Fibroblast of lung (primary cell): ENCODE measurements around the gene FLNC. TPM values are rescaled to one million over a fixed set of nuclear protein-coding genes. Genes with fewer than 3 reads are reported as not detected.

Experiments used
- DNase-seq, 2 donors: peaks; one replicate each; pipeline versions ENCODE4 v3.0.0 to v3.0.0-alpha.2; 2010; ENCODE audit warnings: low read depth in 2 of 2
- H2AFZ ChIP-seq: 2 replicates; pipeline ENCODE4 v1.5.1; 2012; ENCODE audit warnings: low read length, control low read depth, inconsistent platforms
- H3K27ac ChIP-seq: 2 replicates; pipeline ENCODE4 v1.5.1; 2011; ENCODE audit warnings: low read length, control low read depth; ENCODE audit not compliant: insufficient read depth
- H3K27me3 ChIP-seq: 2 replicates; pipeline ENCODE4 v1.5.1; 2011; ENCODE audit warnings: mild to moderate bottlenecking, low read length; ENCODE audit not compliant: control insufficient read depth, insufficient read depth
- H3K36me3 ChIP-seq: 2 replicates; pipeline ENCODE4 v1.5.1; 2011; ENCODE audit warnings: low read length; ENCODE audit not compliant: control insufficient read depth, insufficient read depth
- H3K4me1 ChIP-seq: 2 replicates; pipeline ENCODE4 v1.5.1; 2011; ENCODE audit warnings: low read length; ENCODE audit not compliant: control insufficient read depth, insufficient read depth; ENCODE audit errors: extremely low read depth
- H3K4me2 ChIP-seq: 2 replicates; pipeline ENCODE4 v1.5.1; 2011; ENCODE audit warnings: low read length, control low read depth; ENCODE audit not compliant: insufficient read depth; ENCODE audit errors: extremely low read depth
- H3K4me3 ChIP-seq, 4 experiments: fragments of 200-600 bp in 1 of 4; sonication (generic) in 1 of 4; replicated peaks in 1 of 4; 2 replicates each; pipeline ENCODE4 v1.5.1; 2011 to 2016; ENCODE audit warnings: low read length in 4 of 4, low read depth in 3 of 4, mild to moderate bottlenecking in 3 of 4, control low read depth in 2 of 4, inconsistent platforms in 1 of 4, mixed read lengths in 1 of 4; ENCODE audit not compliant: insufficient read depth in 1 of 4; ENCODE audit errors: control extremely low read depth in 1 of 4
- H3K79me2 ChIP-seq: 2 replicates; pipeline ENCODE4 v1.5.1; 2012; ENCODE audit warnings: mild to moderate bottlenecking, low read length, inconsistent platforms; ENCODE audit not compliant: control insufficient read depth, insufficient read depth
- H3K9ac ChIP-seq: 2 replicates; pipeline ENCODE4 v1.5.1; 2011; ENCODE audit warnings: mild to moderate bottlenecking, low read length, control low read depth; ENCODE audit not compliant: insufficient read depth
- H3K9me3 ChIP-seq: 2 replicates; pipeline ENCODE4 v1.5.1; 2012; ENCODE audit warnings: low read depth, low read length; ENCODE audit not compliant: control insufficient read depth, insufficient read depth
- H4K20me1 ChIP-seq: 2 replicates; pipeline ENCODE4 v1.5.1; 2011; ENCODE audit warnings: low read length; ENCODE audit not compliant: control insufficient read depth, insufficient read depth; ENCODE audit errors: extremely low read depth
- CTCF ChIP-seq, 2 donors: IDR thresholded peaks in 1 of 2; conservative IDR thresholded peaks in 1 of 2; 1 replicate in 1 of 2; 2 replicates in 1 of 2; pipeline ENCODE4 v1.5.1; 2011 to 2012; ENCODE audit warnings: low read length in 2 of 2, control low read depth in 1 of 2, inconsistent platforms in 1 of 2, low read depth in 1 of 2, mild to moderate bottlenecking in 1 of 2
- EZH2 ChIP-seq: IDR thresholded peaks from 2 replicates; pipeline ENCODE4 v1.5.1; 2012; ENCODE audit warnings: low read length, control low read depth, mild to moderate bottlenecking; ENCODE audit errors: missing control alignments
- polyA plus RNA-seq, 2 donors: library from polyadenylated mRNA; depleted of rRNA in 1 of 2; stranded (reverse) in 1 of 2; unstranded in 1 of 2; fragments of >200 nt; gene quantifications; 2 replicates each; pipeline ENCODE4 v1.2.1, GENCODE V29; 2011 to 2012; ENCODE audit warnings: missing spikeins in 1 of 2
- total RNA-seq: library from RNA; depleted of rRNA; stranded (reverse); fragments of >200 nt; gene quantifications from 2 replicates; pipeline ENCODE4 v1.2.1, GENCODE V29; 2014

The FLNC gene
- total and polyA plus RNA-seq, 2 donors (not counting 1 experiment from before 2014, with no cell fraction given), result 29.3 to 191 TPM

- Histone ChIP-seq H3K4me3 (no peak overlapping the region), H4K20me1 (no peaks in the 10 kb centered on the region), H3K4me2 (no peak overlapping the region), H3K4me1 (peaks cover 8% of the 10 kb centered on the region), H2AFZ (no peak overlapping the region), H3K79me2 (peaks cover 12% of the 10 kb centered on the region), H3K9ac (no peak overlapping the region), H3K27me3 (no peaks in the 10 kb centered on the region), H3K27ac (no peak overlapping the region), H3K9me3 (no peaks in the 10 kb centered on the region), H3K36me3 (peaks cover 30% of the 10 kb centered on the region)
- DNase-seq, result no peak
- TF ChIP-seq CTCF (conservative IDR thresholded peaks at IDR 0.05 in 1 of 2, IDR thresholded peaks at IDR 0.05 in 1 of 2; ENCODE audit: low read depth in 1 of 2, low read length in 2 of 2) (no peak), EZH2 (no peak)
Observed at GRCh38 chr7:128859232-128860157, 29.3 kb downstream of the FLNC start.

- Histone ChIP-seq H3K9ac (no peak overlapping the region), H3K36me3 (peaks cover 28% of the 10 kb centered on the region)
- DNase-seq, result peak; percentile 63 to 78
Observed at GRCh38 chr7:128860158-128861073, 30.2 kb downstream of the FLNC start.

More at GRCh38 chr7:128860158-128861073, 30.2 kb downstream of the FLNC start:
- no peak overlapping the region for H3K4me2 ChIP-seq
- no peak overlapping the region for H3K4me3 ChIP-seq
- no peak overlapping the region for H2AFZ ChIP-seq
- H3K79me2 ChIP-seq, result peaks cover 12% of the 10 kb centered on the region
- peak in 1 of 2 donors; percentile 33 for TF ChIP-seq CTCF (conservative IDR thresholded peaks at IDR 0.05 in 1 of 2, IDR thresholded peaks at IDR 0.05 in 1 of 2; ENCODE audit: low read depth in 1 of 2, low read length in 2 of 2)
- TF ChIP-seq EZH2, result no peak
- no peaks in the 10 kb centered on the region for H4K20me1 ChIP-seq
- peaks cover 8% of the 10 kb centered on the region for H3K4me1 ChIP-seq
- no peaks in the 10 kb centered on the region for H3K27me3 ChIP-seq
- H3K27ac ChIP-seq, result peak overlapping the region; percentile 38
- no peaks in the 10 kb centered on the region for H3K9me3 ChIP-seq
